HL-60 (cell line): ENCODE measurements around the gene NDUFB5.

Source experiments
- POLR2AphosphoS5 ChIP-seq: IDR thresholded peaks from 2 replicates; pipeline ENCODE4 v1.6.1; 2012; ENCODE audit warnings: low read depth
- REST ChIP-seq: IDR thresholded peaks from 2 replicates; pipeline ENCODE4 v1.6.1; 2012; ENCODE audit warnings: low read depth; ENCODE audit not compliant: insufficient replicate concordance
- TF ChIP-seq, protein P1 (sequence below): IDR thresholded peaks from one replicate; pipeline ENCODE4 v1.5.1; 2011; ENCODE audit warnings: low read length, control low read depth, inconsistent platforms; ENCODE audit not compliant: insufficient read depth

DNA sequence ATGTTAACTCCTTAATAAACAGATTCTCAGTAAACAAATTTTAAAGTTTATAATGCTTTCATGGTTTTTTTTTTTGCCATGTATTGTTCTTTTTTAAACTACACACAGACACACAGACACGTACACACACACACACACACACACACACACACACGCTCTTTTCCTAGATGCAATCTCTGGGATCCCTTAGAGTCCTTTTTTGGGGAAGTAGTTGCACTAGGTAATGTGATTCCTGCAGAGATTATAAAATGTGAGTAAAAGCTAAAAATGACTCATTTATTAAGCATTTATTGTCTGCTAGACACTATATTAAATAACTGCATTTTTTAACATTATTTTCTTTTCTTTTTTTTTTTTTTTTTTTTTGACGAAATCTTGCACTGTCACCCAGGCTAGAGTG is 19.9 kb downstream of the NDUFB5 start:
- TF ChIP-seq, protein P1, sequence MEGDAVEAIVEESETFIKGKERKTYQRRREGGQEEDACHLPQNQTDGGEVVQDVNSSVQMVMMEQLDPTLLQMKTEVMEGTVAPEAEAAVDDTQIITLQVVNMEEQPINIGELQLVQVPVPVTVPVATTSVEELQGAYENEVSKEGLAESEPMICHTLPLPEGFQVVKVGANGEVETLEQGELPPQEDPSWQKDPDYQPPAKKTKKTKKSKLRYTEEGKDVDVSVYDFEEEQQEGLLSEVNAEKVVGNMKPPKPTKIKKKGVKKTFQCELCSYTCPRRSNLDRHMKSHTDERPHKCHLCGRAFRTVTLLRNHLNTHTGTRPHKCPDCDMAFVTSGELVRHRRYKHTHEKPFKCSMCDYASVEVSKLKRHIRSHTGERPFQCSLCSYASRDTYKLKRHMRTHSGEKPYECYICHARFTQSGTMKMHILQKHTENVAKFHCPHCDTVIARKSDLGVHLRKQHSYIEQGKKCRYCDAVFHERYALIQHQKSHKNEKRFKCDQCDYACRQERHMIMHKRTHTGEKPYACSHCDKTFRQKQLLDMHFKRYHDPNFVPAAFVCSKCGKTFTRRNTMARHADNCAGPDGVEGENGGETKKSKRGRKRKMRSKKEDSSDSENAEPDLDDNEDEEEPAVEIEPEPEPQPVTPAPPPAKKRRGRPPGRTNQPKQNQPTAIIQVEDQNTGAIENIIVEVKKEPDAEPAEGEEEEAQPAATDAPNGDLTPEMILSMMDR: no peak
- TF ChIP-seq POLR2AphosphoS5: no peak
- TF ChIP-seq REST: no peak
